Esophagus squamous epithelium (tissue), 4 donors: Measurements from ENCODE around the gene NCOR2.

ENCODE experiments used
- CTCF ChIP-seq, 6 experiments: fragments of 450-650 bp in 4 of 6; fragments of 200-600 bp in 2 of 6; sonication (generic) in 2 of 6; IDR thresholded peaks; one replicate each; pipeline ENCODE4 v1.5.1; 2016 to 2019; ENCODE audit warnings: antibody characterized with exemption in 6 of 6, mild to moderate bottlenecking in 4 of 6, moderate library complexity in 4 of 6
- POLR2A ChIP-seq, 4 donors: fragments of 450-650 bp; IDR thresholded peaks; one replicate each; pipeline ENCODE4 v1.6.1; 2017; ENCODE audit warnings: antibody characterized with exemption in 4 of 4, mild to moderate bottlenecking in 4 of 4, moderate library complexity in 3 of 4

GRCh38 chr12:124586756-124587155 is 19.3 kb upstream of the NCOR2 start:
- TF ChIP-seq CTCF (IDR thresholded peaks at IDR 0.05) (no peak), POLR2A (IDR thresholded peaks at IDR 0.05) (no peak)
